GM19025 (cell line): ENCODE data around the gene PLXNC1.

Source experiments
- ATAC-seq: cut with Tn5 transposase; IDR thresholded peaks from one replicate; pipeline ENCODE4 v1.9.1; 2021; ENCODE audit warnings: mild to moderate bottlenecking, low read depth, moderate library complexity; ENCODE audit not compliant: unreplicated experiment

Gene PLXNC1

DNA sequence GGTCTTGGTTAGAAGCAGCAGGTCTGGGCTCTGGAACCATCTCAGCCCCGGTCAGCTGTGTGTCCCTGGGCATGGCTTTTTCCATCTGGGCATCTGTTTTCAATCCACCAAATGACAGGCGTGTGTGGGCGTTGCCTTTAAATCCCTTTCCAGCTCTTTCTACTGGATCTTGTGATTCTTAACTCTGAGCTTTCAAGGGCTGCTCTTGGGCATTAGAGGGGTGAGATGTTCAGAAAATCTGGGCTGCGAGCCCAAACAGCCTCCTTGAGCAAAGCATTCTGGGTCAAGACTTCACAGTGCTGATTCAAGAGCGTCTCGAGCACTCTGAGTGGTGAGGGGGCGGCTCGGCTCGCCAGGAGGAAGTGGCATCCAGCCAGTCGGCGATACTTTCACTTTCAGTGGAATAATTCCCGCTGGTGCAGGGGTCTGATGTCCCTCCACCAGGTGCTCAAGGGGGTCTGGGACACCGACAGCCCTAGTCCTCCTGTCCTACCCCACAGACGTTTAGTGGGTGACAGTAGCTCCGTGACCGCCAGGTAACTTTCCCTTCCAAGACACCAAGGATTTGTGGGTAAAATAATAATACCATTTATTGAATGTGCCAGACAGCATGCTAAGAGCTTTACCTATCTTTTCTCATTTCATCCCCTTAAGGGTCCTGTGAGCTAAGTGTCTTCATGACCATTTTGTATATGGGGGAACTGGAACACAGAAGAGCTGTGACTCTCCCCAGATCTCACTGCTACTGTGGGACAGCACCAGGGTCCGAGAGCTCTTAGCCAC lies 114.0 kb downstream of the PLXNC1 start:
- ATAC-seq, result peak; percentile 44

DNA sequence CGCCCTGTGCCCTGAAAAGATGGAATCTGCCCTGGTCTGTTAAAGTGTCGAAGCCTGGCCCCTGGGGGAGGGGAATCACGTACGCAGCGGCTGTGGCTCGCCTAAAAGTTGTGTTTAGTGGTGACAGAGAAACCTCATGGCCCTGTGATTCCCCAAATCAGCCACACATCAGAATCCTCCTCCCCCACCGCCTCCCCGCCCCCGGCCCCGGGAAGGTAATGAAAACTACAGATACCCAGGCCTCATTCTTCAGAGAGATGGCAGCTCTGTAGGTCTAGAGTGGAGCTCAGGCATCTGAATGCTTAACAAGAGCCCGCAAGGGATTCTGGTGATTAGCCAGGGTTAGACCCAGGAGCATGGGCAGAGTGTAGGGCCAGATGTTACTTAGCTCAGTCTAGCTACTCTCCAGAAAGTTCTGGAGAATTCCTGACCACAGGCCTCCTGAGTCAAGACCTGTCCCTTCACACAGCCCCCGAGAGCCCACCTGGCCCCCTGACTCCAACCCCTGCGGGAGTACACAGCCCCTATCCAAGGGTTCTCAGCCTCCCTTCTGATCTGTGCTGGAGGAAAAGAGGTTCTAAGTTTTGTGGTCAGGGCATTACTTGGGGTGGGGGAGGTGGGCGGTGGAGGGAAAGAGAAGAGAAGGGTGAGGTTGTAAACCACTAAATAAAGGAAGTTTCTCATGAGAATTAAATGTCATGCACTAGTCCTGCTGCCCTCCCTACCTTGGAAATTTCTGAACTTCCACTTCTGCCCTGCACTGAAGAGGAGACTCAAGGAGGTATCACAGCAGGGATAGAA lies 114.8 kb downstream of the PLXNC1 start:
- ATAC-seq, result peak; percentile 28

DNA sequence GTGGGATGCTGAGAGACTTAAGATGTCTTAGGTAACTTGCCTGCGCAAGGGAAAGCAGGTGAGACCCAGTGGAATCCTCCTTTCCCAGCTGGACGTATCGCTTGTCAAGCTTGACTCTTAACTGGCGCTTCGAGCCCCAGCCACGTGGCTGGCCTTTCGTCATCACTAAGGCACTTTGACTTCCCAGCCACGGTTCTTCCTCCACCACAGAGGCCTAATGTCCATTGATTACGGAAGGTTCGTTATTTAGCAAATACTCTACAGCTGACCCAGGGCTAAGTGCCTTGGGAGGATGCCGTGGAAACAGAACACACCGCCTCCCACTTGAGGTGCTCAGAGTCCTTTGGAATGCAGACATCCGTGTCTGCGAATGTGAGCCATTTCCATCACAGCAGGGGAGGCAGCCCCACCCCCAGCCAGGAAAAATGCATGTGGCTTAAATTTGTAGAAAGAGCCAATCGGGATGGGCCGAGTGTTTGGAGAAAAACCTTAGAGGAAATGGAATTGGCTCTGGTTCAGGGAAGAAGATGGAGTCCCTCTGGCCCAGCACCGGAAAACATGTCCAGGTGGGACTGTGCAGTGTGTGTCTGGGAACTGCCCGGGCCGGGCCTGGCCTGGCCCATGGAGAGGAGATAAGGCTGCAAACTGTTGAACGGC lies 115.7 kb downstream of the PLXNC1 start:
- ATAC-seq, result no peak

DNA sequence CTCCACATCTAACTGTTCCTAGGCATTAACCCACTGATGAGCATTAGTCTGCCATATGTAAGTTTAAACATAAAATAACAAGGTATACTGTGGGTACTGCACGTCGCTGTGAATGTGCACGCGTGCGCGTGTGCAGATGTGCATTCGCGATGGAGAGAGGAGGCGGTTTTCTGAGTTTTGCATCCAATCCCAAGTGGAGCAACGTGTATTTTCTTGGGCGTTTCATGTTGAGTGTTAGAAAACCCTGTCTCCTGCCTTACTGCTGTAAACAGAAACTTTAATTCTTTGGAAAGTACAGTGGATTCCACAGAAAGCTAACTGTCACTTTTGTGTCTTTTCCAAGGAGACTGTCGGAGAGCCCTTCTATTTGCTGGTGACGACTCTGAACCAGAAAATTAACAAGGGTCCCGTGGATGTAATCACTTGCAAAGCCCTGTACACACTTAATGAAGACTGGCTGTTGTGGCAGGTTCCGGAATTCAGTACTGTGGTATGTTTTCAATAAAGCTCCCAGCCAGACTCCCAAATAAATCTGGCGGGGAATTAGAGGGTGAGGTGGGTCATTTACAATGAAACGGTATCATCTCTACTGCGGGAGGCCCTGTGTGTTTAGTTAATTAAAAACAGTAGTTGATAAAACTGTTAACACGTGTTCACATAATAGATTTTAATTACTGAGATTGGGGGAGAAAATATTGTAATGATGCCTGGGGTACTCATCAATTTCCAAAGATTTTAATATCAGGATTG lies 116.5 kb downstream of the PLXNC1 start:
- no peak for ATAC-seq

DNA sequence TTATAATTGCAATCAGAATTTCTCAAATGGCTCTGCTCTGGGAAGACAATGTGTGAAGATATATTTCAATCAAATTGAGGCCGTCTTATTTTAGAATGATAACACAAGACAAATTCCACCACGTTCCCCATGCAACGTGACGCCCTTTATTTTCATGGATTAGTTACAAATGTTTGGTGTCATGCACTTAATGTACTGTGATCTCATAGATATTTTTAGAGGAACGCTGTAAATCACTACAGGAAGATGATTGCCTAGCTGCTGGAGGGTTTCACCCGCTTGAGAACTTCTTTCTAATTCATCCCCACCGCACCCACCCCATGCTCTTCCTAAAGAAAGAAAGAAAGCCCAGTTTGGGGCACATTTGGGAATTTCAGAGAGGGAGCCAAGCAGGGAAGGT lies 117.2 kb downstream of the PLXNC1 start:
- no peak for ATAC-seq

DNA sequence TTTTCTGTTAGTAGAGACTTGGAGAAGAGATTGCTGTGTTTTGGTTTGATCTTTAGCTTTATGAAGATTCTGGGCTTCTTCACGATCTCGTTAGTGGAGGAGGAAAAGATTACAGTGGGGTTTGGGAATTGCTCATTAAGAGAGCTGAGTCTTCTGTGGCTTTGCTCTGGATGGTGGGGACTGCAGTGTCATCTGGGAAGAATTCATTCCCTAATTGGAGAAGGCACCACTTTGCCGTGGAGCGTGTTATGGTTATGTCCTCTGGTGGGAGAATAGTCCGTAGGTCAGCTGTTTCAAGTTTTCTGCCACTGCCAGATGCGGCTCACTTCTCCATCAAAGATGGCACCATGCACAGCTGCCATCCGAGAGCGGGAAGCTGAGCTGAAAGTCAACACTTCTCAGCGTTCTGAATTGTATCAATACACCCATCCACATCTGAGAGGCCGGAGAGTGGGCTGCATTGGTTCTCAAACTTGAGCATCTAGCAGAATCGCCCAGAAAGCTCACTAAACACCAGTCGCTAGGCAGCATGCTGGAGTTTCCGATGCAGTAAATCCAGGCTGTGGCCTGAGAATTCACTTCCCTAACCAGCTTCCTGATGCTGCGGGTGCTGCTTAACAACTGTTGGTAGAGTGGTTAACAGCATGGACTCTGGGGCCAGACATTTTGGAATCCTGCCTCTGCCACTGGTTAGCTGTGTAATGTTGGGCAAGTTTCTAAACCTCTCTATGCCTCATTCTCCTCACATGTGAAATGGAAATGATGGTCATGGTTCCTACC lies 117.8 kb downstream of the PLXNC1 start:
- ATAC-seq, result no peak

DNA sequence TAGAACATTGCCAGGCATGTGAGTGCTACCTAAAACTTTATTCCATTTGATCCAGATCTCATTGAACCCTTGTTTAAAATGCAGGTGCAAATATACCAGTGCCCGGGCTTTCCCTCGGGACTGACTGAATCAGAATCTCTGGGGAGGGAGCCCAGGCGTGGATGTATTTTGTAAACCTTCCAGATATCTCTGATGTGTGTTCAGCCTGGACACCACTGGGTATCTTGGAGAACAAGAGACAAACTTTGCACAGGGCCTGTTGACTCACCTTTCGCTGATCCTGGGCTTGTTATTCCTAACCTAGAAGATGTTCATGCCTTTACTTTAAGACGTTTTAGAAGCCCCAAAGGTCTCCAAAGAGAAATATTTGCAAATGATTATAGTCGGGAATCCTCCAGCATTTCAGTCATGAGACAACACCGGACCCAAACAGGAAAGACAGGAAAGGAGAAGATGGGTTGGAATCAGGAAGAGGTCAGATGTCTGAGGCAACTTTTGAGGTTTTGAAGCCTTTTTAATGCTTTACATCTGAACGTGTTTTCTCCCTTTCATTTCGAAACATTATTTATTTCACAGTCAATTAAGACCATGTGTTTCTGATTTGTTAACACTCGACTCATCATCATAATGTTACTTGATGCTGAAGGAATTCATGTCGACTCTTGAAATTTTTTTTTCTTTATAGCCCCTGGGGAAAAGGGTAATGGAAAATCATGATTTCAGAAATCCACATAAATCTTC lies 118.6 kb downstream of the PLXNC1 start:
- no peak for ATAC-seq

DNA sequence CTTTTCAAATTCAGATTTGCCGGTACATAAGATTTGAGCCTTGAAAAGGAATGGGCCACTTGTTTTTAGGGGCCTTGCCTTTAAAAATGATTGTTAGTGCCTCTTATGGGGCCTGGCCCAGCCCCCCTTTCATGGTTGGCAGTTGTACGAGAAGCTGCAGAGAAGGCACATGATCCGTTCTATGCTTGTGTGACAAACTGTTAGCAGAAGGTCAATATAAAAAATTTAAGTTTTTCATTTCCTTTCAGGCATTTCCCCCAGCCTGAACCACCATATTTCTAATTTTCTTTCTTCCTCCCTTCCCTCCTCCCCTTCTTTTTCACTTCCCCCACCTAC lies 119.1 kb downstream of the PLXNC1 start:
- ATAC-seq, result no peak

DNA sequence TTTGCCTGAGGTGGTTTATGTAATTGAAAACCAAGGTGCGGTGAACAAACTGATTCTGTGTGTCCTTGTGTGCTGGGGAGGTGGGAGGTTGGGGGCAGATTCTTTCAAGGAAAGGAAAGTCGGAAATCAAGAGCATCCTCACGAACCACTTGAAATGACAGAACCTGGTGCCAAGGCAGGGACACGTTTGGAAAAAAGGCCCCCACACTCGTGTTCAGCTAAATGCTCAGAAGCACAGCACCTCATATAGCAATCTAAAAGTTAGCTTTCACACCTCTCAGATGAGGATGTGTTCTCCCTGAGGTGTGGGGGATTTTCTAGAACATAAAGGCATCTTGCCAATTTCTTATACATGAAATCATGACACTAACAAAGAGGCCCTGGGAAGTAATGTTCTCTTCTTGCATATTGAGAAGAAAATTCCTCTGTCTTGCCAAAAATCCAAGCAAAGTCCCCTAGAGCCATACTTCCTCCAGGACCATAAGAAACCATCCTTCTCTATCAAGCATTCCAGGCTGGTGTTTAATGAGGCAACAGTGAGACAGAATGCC lies 119.6 kb downstream of the PLXNC1 start:
- ATAC-seq, result no peak

DNA sequence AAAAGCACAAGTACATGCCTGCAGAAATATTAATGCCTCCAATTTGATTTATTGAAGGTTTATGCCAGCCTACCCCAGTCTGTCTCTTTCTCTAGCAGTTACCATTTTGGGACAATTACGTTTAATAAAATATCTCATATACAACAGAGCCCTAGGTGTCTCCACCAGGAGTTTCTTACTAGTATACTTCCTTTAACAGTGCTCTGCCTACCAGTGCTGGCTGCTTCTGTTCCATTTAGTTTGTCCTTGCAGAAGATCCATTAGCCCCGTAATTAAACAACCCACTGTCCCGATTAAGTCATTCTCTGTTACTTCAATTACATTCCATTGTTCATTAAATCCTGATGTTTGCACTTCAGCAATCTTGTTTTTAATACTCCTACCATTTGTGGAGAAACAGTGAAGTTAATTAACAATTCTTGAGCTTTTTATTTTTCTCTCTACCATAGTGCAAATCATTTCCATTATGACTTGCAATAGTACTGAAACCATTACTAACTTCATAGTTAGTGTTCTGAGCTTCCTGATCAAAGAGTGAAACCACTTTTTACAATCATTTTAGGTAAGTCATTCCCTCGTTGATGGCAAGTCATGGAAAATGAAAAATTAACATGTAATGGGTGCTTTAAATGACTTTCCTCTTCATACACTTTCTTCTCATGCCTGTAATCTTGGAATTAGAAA lies 121.1 kb downstream of the PLXNC1 start:
- no peak for ATAC-seq

DNA sequence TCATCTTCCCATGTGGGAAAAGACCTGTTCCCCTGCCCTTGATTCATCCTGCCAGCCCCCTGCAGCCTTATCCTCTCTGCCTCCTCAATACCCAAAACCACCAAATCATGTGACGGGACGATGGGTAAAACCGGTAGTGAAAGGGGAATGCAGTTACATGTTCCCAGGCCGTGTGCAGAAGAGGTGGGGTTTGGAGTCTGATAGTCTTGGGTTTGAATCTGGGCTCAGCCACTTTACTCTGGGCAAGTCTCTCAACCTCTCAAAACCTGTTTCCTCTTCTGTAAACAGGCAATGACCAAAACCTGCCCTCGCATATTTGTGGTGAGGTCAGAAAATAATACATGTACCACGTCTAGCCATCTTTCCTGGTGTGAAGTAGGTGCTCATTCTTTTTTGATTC lies 123.0 kb downstream of the PLXNC1 start:
- no peak for ATAC-seq

DNA sequence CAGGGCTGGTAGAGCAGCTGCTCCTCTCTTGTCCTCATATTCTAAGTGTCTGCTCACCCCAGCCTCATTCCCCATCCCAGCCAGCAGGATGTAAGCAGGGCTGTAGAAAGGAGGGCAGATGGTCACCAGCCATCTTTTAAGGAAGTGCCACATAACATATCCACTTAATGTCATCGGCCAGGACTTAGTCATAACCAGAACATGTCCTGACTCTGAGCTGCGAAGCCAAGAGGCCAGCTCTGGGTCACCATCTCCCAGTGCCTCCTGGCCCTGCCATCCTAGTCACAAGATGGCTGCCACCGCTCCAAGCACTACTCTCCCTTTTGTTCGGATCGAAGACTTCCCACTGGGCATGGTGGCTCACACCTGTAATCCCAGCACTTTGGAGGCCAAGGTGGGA lies 123.9 kb downstream of the PLXNC1 start:
- no peak for ATAC-seq

DNA sequence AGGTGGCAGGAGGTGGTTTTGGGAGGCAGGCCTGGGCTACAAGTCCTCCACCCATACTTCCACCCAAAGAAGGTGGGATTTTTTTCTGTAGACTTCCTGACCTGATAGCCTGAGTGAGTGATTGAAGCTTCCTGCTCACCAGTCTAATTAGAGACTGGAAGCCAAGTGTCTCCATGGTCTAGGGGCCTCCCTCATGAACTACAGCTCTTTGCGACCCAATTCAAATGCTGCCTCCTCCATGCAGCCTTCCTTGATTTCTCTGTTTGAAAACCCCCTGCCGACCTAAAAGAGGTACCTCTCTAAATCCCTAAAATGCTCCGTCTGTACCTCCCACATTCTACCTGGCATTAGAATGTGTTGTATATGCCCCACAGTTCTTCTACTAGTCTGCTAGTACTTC lies 124.9 kb downstream of the PLXNC1 start:
- no peak for ATAC-seq

DNA sequence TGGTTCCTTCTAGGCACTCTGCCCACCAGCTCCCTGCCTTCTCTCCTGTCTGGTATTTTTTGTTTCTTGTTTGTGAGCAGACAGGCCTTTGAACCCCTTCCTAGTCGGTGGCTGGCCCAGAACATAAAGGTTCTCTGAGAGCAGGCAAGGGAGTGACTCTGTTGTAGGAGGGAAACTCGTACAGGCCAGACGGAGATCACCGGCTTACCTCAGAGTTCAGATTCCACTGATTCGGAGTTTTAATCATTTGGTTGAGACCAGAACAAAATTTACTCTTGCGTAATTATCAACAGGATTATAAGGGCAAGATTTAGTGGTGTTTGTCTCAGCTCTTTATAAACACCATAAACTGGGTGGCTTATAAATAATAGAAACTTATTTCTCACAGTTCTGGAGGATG lies 128.3 kb downstream of the PLXNC1 start:
- ATAC-seq, result no peak

DNA sequence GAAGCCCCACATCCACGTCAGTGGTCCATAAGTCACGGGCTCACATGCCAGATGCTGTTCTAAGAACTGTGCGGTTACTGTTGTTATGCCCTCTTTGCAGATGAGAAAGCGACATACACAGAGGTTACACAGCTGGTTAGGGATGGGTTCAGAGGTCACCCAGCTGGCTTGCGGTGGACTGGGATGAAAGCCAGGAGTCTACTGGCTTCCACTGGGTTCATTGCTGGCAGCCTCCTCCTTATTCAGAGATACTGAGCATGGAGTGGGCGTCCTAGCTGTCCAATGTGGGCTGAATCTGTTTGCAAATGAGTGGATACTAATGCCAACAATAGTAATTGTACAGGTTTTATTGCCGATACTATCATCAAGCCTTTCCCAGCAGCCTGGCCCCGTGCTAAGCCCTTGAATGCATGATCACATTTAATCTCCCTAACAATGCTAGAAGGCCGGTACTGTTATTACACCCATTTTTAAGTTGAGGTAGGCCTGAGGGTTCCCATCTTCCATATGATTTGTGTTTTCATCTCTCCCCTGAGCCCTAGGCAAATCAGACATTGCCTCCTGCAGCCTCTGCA lies 129.1 kb downstream of the PLXNC1 start:
- no peak for ATAC-seq

DNA sequence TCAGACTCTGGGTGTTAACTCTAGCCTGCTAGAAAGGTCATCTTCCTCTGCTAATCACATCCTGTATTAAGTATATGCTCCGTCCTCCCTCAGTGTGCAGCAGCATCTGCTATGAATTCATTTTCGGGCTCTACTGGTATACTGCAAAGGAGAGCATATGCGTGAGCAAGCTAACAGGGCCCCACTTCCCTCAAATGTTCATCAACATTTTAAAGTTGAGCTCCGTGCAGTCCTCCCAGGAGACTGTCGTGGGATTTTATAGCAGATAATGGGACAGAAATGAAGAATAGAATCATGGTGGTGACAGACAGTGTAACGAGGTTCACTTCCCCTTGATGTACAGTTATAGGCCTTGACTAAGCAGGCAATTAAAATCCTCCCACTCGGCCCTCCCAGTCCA lies 131.7 kb downstream of the PLXNC1 start:
- ATAC-seq, result no peak

DNA sequence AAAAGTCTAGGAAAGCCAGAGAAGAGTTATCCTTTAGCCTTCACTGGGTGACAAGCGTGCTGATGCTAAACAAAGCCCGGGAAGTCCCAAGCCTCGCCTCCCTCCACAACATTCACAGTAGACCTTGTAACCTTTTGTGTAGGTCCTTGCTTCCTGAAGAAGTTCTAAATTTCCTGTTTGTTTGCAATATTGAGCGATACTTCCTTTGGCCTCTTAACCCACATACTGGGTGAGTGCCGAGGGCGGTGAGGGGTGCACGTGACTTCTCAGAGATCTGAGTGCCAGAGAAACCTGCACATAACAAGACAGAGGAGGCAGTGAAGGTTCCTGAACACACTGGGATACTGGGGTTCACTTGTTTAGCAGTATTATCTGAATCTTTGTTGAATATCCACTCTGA lies 134.3 kb downstream of the PLXNC1 start:
- ATAC-seq, result no peak

DNA sequence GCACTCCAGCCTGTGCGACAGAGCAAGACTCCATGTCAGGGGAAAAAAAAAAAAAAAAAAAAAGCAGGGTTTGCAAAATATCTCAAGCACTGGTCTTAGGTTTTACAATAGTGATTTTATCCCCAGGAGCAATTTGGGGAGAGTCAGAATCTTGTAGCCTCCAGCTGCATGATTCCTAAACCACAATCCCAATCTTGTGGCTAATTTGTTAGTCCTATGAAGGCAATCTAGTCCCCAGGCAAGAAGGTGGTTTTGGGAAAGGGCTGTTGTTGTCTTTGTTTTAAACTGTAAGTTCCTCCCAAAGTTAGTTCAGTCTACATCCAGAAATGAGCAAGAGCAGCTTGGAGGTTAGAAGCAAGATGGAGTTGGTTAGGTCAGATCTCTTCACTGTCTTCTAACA lies 135.7 kb downstream of the PLXNC1 start:
- ATAC-seq, result no peak
